Ramos (cell line): ENCODE data around the gene SLX4IP.

Experiments used
- in situ Hi-C: fragments of 300-500 bp; cut with MboI; formaldehyde crosslinking; loops from one replicate; pipeline ENCODE4 v1.14.3; 2022; ENCODE audit warnings: low sequenced_read_pairs; ENCODE audit not compliant: unreplicated experiment

SLX4IP gene

DNA sequence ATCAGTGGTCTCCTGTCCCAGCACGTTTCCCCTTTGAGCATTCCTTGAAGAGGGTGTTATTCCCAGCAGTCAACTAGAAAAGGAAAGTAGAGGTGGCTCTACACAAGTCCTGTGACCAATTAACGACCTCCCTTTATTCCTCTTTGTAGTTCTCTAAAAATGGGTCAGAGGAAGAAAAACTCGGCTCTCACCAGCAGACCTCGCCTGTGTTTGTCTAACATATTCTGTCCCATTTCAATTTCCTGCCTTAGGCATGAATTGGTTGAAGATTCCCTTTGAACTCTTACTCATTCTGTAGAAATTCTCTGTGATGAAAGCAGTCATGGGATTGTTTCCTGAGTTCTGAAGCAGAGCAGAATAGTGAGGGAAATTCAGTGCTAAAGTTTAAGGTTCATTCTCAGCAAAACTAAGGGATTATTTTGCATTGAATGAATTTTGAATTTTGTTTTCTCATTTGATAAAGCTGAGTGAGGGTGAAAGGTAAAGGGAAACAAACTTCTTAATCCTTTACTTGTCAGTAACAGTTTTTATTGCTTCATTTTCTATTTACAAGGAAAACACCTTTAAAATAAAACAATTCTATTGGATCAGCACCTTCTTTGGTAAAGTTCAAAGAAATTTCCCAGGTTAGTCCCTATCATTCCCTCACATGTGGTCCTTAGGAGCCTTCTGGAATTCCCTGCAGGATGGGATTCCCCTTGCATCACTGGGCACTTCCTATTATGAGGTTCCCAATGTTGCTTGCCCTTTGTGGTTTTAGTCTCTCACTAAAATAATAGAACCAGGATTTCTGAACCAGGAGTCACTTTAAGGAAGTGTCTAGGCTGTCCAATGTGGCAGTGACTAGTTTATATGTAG is 105.8 kb downstream of the SLX4IP start:
- in situ Hi-C loops = no loop called here

DNA sequence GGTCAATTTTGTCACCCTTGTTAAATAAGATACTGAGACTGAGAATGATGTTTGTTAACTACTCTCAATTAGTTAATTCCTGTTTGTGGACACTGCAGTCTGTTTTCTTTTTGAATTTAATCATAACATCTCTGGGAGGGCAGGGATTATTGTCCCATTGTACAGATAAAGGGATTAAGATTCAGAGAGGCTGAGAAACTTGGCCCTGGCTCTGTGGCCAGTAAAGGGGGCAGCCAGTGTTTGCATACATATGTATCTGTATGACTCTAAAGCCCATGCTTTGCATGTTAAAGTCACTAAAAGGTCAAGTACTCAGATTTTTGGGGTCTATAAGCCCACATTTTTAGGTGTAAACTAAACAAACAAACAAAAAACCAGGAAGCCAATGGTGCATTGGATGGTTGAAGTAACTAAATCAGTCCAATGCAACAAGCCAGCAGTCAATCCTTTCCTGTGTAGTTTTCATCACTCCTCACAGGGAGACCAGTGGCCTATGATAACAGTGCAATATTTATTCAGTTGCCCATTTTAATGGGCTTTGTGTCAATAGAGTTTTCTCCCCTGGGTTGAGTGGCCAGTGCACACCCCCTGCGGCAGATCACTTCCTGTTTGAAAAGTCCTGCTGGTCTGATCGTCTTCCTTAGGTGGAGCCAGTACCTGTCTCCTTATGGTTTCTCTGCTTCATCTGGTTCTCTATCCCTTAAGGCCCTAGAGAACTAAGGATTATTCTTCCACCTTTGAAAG is 106.7 kb downstream of the SLX4IP start:
- in situ Hi-C loops = no loop called here

DNA sequence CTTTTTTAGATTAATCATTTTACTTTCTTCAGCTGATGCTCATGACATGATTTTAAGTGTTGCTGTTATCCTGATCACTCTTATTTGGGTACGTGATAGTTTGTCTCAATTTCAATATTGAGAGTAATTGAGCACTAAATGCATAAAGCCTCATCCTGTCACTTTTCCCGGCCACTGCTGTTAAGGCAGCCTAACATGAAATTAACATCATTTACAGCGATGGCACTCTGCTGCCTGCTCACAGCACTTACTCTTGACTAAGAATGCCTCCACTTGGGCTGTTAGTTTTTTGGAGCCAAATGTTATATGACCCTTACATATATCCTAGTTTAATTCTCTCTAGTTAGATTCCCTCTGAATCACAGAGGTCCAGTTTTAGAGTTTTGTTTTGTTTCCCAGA is 107.3 kb downstream of the SLX4IP start:
- in situ Hi-C loops = no loop called here

DNA sequence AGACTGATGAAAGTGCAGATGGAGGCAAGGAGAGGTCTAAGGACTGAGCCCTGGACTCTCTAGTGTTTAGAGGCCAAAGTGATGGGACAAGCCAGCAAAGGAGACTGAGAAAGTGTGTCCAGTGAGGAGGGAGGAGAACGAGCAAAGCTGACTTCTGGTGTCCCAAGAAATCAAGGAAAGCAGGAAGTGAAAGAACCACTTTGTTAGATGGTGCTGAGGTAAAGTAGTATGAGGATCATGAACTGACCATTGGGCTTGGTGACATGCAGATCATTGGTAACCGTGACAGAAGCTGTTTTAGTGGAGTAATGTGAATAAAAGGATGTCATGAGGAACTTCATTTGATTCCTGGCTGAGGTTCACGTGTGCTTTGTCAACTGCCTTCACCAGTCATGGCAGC is 108.4 kb downstream of the SLX4IP start:
- in situ Hi-C loops = no loop called here

DNA sequence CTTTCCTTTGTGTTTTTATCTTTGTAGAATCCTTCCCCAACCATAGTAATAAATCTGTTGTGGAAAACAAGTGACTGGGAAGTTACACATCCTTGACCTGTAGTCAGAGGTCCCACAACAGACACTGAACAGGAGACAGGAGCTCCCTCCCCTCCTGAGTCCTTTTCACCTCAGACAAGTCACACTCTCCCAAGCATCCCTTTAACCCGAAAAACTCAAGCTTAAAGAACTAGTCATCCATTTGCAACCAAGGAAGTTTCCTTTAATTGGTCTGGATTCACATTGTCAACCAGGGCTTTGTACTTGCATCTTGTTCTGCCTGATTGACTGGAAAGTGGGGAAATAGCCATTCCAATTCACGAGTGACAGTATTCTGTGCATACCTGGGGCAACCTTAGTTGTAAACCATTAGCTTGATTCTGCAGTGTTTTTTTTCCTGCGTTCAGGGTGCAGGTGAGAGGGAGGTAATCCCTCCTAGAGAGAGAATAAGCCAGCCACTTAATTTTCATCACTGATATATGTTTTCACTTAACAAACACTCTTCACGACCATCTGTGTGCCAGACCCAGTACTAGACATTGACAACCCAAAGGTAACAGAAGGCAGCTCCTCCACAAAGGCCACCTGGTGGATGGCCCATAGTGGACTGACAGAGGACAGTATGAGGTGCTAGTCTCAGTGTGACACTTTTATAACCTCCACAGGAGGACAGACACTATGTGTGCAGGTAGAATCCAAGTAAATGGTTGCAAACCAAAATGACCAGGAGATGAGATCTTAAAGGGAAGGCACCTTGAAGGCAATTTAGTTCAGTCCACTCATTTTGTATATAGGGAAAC is 112.4 kb downstream of the SLX4IP start:
- in situ Hi-C loops = no loop called here

DNA sequence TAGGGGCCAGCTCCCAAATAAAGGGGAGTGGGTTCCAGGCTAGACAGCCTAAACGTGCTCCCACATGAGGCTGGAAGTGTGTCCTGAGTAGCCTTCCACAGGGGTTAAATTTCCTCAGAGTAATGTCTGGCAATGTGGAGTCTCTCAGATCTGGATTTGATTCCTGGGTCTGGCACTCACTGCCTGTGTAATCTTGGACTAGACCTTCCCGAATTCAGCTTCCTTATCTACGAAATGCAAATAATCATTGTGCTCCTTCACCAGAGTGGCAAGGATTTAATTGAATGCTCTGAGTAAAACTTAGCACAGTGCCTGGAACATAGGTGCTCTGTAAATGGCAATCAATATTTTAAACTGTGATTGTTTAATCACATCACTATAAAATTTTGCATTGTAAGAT is 114.4 kb downstream of the SLX4IP start:
- in situ Hi-C loops = no loop called here

DNA sequence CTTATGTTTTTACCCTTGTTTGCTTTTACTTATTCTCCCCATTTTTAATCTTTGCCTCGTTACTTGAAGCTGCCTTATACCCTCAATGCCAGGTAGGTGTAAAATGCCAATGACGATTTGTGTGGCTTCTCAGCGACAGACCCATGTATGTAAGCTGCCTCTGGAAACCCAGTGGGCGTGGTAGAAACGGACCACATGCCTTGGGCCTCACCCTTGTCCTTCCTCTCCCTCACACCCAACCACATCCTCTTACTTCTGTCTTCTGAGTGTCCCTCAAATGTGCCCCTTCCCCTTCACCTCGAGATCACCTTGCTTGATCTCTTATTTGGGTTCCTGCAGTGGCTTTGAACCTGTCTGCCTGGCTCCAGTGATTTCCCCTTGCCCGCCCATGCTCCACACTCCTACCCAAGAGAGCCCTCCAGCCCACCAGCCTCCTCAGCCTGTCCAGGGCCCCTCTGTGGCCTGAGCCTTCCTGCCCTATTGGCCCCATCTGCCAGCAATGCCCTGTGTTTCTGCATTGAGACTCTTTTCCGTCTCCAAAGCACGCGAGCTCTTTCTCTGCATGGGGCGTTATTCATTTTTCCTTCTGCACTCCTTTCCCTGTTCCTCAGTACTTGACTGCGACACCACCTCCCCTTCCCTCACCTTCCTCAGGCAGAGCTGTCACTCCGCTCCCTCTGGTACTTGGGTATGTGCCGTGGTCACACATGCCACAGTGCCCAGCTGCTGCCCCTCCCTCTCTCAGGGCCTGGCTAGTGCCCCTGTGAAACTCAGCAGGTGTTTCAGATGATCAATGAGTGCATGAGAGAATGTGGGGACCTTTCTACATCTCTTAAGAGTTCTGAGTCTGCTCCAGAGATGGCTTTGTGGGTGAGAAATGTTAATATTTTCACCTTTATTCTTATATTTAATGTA is 115.4 kb downstream of the SLX4IP start:
- in situ Hi-C loops = no loop called here

DNA sequence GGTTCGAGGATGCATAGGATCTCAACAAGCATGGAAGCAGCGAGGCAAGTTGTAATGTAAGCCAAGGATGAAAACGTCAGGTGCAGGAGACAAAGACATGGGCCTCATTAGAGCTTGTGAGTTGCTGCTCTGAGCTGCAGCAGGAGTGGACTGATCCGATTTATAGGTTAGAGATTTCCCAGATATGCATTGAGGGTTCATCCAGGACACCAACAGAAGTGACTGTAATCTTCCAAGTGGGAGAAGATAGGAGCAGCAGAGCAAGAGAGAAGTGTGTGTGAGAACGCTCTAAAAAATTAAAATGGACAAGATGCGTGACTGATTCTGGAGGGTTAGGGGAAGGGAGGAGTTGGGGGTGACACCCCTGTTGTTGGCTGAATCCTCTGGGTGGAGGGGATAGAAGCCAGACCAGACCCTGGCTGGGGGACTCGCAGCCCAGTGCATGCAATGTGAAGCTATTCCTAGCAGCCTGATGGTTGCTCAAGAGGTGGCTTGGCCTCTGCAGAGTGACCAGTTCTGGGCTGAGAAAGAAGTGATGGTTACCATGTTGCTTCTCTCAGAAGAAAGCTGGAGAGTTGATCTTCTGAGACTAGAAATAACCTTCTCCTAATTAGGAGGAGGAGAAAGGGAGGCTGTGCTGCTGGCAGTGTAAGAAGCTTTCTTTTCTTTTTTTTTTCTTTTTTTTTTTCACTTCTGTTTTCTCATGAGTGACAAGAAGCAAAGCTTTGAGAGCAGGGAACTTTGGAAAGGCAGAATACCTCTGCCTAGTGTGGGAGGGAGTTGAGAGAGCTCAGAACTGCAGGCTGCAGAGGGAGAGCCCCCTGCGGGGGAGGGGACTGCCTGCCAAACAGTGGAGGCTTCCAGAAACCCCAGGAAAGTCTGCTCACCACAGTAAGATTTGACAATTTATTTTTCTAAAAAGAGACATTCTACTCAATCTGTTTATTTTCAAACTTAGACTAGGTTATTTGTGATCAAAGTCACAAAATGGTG is 116.9 kb downstream of the SLX4IP start:
- in situ Hi-C loops = no loop called here

DNA sequence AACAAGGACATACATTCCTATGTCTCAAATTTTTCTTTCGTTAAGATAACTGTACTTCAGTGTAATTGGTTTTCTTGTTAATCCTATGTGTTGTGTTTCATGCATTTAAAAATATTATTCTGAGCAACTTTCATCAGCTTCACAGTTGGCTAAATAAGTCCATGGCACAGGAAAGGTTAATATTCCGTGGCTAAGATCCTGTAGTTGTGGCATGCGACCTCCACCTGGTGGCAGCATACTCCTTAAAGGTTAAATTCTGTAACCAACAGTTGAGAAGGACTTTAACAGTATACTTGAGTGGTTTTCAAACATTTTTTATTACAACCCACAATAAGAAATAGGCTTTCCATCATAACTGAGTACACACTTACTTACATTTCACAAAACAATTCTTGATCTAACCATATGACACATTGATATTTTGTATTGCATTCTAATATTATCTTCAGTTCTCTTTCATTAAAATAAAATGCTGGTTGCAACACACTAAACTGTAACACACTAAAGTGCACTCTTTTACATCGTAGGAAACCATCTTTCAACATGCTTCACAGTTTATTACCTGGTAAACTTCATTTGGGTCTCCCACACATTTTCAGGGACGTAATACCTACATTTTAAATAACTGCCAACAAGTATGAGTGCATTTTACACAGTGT is 118.3 kb downstream of the SLX4IP start:
- in situ Hi-C loops = no loop called here

DNA sequence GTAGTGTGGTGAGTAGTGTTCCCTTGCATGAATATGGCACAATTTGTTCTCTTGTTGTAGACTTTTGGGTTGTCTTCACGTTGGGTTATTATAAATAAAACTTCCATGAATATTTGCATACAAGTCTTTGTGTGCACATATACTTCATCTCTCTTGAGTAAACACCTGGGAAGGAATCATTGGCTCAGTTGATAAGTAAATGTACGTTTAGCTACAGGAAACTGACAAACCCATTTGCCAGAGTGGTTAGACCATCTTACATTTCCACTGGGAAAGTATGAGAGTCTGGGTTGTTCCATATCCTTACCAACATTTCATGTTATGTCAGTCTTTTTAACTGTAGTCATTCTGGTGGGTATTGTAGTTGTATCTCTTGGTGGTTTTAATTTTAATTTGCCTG is 119.2 kb downstream of the SLX4IP start:
- in situ Hi-C loops = no loop called here

DNA sequence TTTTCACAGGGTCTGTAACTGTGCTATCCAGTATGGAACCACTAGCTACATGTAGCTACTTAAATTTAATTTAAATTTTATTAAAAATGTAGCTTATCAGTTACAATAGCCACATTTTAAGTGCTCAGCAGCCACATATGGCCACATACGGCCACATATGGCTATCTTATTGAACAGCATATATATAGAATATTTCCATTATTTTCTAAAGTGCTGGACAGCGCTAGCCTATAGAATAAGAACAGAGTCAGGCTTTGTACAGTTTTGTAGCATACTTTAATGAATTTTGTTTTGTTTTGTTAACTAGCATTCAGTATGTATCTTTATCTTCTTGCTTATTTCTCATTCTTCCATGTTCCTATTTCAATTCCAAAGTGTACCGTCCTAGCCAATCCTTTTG is 120.3 kb downstream of the SLX4IP start:
- in situ Hi-C loops = no loop called here

DNA sequence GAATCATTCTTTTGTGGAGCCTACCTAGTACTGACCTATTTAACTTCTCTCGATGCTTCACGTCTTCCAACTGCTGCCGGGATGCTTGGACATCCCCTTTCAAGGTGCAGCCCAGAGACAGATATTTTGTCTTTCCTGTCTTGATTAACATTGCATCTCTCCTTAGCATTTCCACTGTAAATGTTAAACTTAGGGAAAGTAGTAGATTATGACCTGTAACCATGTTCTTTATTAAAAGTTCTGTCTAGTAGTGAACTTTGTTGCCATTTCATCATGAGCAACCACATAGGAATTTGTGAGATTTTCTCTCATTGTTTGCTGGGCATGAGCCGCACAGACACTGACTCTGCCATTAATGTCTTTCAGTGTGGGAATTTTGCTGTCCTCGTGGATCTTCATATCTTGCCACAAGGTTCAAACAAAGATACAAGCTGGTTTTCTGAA is 120.8 kb downstream of the SLX4IP start:
- in situ Hi-C loops = no loop called here

DNA sequence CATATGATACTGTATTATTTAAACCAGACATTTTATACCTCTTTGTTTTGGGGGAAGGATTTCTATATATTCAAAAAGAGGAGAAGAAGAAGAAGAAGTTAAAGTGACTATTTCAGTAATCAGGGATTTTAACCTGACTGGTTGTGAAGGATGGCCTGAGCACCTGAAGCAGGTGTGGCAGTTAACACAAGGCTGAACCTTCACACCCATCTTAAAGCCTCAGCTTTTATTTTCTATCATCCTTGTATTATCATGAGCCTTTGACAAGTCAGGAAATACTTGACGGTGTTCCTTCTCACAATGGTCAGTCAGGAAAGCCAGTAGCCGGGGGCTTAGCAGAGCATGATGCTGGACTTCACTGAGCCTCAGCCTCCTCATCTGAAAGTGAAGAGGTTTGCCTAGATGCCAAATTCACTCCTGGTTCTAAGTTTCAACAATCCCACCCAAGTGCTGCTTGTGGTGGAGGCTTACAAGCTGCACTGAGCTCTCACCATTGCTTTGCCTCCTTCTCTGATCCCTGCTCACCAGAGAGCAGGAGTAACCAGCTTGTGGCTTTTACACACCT is 121.5 kb downstream of the SLX4IP start:
- in situ Hi-C loops = no loop called here

DNA sequence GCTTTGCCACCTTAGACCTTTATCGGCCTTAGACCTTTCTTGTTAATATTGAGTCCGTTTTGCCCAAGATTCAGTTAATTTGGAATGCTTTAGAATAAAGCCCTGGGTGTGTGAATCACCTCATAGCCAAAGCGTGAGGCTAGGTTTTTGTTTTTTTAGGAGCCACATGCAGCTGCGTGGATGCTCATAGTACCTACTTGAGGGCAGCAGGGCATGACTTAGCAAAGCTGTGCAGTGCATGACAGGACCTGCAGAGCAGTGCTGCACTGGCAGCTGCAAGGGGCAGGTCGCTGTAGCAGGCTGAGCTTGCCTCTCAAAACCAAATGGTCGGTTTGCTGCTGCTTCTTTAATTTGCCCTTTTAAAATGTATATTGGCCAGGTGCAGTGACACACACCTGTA is 122.6 kb downstream of the SLX4IP start:
- in situ Hi-C loops = no loop called here

DNA sequence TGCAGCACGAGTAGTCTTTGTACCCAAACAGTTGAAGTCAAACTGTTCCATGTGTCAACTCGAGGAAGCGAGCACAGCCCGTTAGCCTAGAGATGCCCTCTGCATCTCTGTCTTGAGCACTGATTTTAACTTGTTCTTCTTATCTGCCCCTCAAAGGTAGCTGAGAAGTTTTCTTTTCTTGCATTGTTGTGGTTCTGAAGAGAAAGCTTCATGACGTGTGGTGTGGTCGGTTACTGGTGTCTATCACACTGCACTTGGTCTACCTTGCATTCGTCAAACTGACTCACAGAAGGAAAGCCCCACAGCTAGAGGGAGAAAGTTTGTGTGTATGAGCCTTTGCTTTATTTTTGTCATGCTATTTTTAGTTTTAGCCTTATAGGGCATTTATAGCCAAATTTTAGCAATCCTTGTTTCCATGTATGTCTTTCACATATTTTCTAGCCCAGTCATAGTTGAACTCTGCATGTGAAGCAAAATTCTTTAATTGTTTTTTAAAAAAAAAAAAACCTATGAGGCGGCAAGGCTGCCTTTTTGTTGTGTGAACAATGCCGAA is 123.6 kb downstream of the SLX4IP start:
- in situ Hi-C loops = no loop called here

DNA sequence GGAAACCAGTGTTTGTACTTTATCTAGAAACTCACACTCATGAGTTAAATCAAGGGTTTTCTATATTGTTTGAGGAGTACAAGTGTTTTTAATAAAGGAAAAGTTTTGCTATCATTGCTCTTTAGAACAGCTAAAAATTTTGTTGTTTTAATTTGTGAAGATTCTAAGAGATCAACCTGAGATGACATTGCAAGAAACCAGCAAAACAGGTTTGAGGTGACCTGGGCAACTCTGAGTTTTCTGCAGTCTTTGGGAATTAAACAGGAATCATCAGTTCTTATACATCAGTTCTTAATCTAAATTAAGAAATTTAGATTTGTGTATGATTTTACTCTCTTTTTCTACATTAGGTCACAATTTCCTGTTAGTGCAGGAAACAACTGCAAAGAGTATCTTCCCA is 124.2 kb downstream of the SLX4IP start:
- in situ Hi-C loops = no loop called here

DNA sequence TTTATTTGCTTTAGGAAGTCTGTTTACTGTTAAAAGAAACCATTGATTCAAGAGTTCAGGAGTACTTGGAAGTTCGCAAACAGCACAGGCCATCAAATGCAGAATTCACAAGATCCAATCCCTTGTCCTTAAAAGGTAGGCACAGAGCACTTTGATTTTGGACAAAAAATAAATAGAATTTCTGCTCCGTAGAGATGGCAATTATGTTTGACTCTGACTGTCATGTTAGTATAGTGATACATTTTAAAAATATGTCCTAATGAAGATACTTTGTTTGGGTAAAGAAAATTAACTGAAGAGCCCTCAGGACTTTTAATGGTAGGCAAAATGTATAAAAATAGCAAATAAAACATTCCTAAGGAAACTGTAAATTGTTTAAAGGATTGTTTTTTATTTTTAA is 125.6 kb downstream of the SLX4IP start:
- in situ Hi-C loops = no loop called here
